ENCODE results near the gene LRRC46.

DNA sequence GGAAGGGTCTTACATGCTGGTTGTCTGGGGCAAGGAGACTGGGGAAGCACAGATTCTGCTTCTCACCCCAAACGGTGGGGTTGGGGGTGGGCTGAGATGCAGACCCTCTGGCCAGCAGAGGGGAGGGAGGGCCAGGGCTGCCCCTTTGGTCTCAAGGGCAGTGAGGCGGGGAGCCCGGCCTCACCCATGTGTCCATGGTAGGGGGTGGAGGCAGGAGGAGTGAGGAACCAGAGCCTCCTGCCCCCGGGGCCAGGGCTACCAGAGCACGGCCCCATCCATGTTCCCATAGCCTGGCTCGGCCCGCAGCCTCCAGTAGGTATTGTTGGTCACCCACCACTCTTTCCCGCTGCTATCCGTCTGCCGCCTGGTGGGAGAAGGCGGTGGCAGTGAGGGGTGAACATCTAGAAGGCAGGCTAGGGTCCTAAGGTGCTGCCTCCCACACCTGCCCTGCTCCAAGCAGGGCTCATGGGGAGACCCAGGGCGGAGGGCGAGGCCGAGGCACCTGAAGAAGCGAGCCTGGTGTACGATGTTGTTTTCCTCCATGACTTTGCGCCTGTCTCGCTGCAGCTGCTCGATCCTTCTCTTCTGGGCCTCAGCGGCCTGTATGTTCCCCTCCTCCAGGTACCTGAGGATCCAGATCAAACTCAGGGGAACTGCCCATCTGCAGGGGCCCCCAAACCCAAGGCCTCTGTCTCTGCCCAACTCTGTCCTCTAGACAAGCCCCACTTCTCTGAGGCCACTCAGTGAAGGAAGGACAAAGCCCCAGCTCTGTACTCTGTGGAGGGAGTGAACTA lies 23.2 kb upstream of the LRRC46 start:
- TF ChIP-seq, protein P1, sequence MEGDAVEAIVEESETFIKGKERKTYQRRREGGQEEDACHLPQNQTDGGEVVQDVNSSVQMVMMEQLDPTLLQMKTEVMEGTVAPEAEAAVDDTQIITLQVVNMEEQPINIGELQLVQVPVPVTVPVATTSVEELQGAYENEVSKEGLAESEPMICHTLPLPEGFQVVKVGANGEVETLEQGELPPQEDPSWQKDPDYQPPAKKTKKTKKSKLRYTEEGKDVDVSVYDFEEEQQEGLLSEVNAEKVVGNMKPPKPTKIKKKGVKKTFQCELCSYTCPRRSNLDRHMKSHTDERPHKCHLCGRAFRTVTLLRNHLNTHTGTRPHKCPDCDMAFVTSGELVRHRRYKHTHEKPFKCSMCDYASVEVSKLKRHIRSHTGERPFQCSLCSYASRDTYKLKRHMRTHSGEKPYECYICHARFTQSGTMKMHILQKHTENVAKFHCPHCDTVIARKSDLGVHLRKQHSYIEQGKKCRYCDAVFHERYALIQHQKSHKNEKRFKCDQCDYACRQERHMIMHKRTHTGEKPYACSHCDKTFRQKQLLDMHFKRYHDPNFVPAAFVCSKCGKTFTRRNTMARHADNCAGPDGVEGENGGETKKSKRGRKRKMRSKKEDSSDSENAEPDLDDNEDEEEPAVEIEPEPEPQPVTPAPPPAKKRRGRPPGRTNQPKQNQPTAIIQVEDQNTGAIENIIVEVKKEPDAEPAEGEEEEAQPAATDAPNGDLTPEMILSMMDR (IDR thresholded peaks at IDR 0.05): no peak
- no peak for TF ChIP-seq POLR2A (IDR thresholded peaks at IDR 0.05; ENCODE audit: low read depth)

Measured in esophagus muscularis mucosa (tissue), 3 donors.